HepG2 (cell line): ENCODE data around the gene NAV2. TPM values are rescaled to one million over a fixed set of nuclear protein-coding genes. Genes with fewer than 3 reads are reported as not detected.

Experiments
- ARID4A ChIP-seq: sonication (generic); formaldehyde crosslinking; IDR thresholded peaks from 2 replicates; pipeline ENCODE4 v1.5.0; 2020; ENCODE audit warnings: mild to moderate bottlenecking, missing genetic modification reagents, borderline replicate concordance
- CREM ChIP-seq, 2 experiments: sonication (generic) in 1 of 2; formaldehyde crosslinking in 1 of 2; IDR thresholded peaks; 2 replicates each; pipeline versions ENCODE4 v1.4.0 to v1.6.1; 2016 to 2020; ENCODE audit warnings: antibody characterized with exemption in 1 of 2, mild to moderate bottlenecking in 1 of 2, missing genetic modification reagents in 1 of 2
- HNRNPK ChIP-seq: fragments of 200-400 bp; formaldehyde crosslinking; IDR thresholded peaks from 2 replicates; pipeline ENCODE4 v1.6.1; 2018; ENCODE audit warnings: low read length, low read depth, moderate library complexity, mild to moderate bottlenecking; ENCODE audit not compliant: poor library complexity, severe bottlenecking
- KDM3A ChIP-seq: IDR thresholded peaks from 2 replicates; pipeline ENCODE4 v1.6.1; 2018; ENCODE audit warnings: low read depth, missing compliant biosample characterization
- KIAA2018 ChIP-seq: sonication (generic); formaldehyde crosslinking; IDR thresholded peaks from 2 replicates; pipeline ENCODE4 v1.5.0; 2020; ENCODE audit warnings: mild to moderate bottlenecking, missing genetic modification reagents, borderline replicate concordance
- MAZ ChIP-seq, 2 experiments: sonication (generic) in 1 of 2; formaldehyde crosslinking in 1 of 2; IDR thresholded peaks; 2 replicates each; pipeline versions ENCODE4 v1.5.0 to v1.6.1; 2012 to 2020; ENCODE audit warnings: low read depth in 2 of 2, mild to moderate bottlenecking in 2 of 2, borderline replicate concordance in 1 of 2, improper control_type of control experiment in 1 of 2, low read length in 1 of 2, missing genetic modification reagents in 1 of 2, moderate library complexity in 1 of 2
- MEIS2 ChIP-seq: sonication (generic); formaldehyde crosslinking; IDR thresholded peaks from 2 replicates; pipeline ENCODE4 v1.9.0; 2021; ENCODE audit warnings: mild to moderate bottlenecking, missing genetic modification reagents
- MIER3 ChIP-seq: IDR thresholded peaks from 2 replicates; pipeline ENCODE4 v1.6.1; 2016; ENCODE audit warnings: missing compliant biosample characterization, borderline replicate concordance
- SMYD3 ChIP-seq: sonication (generic); formaldehyde crosslinking; IDR thresholded peaks from 2 replicates; pipeline ENCODE4 v1.8.1; 2023; ENCODE audit warnings: mild to moderate bottlenecking, missing genetic modification reagents
- TBL1XR1 ChIP-seq: fragments of 150-350 bp; IDR thresholded peaks from 2 replicates; pipeline ENCODE4 v1.6.1; 2014; ENCODE audit warnings: borderline replicate concordance, low read length; ENCODE audit not compliant: partially characterized antibody
- THAP11 ChIP-seq: IDR thresholded peaks from 2 replicates; pipeline ENCODE4 v1.6.1; 2016; ENCODE audit warnings: missing biosample characterization, missing genetic modification reagents
- ZIK1 ChIP-seq: sonication (generic); formaldehyde crosslinking; IDR thresholded peaks from 2 replicates; pipeline ENCODE4 v1.5.0; 2020; ENCODE audit warnings: mild to moderate bottlenecking, low read depth, missing genetic modification reagents, borderline replicate concordance
- ZNF136 ChIP-seq: sonication (generic); formaldehyde crosslinking; IDR thresholded peaks from 2 replicates; pipeline ENCODE4 v1.8.1; 2022; ENCODE audit warnings: low read depth, mild to moderate bottlenecking, moderate library complexity, missing genetic modification reagents
- ZNF605 ChIP-seq: sonication (generic); formaldehyde crosslinking; IDR thresholded peaks from 2 replicates; pipeline ENCODE4 v1.8.0; 2022; ENCODE audit warnings: mild to moderate bottlenecking, missing genetic modification reagents
- ZNF703 ChIP-seq: sonication (generic); formaldehyde crosslinking; IDR thresholded peaks from 2 replicates; pipeline ENCODE4 v1.5.1; 2020; ENCODE audit warnings: missing genetic modification reagents, mild to moderate bottlenecking, moderate library complexity, borderline replicate concordance
- polyA plus RNA-seq, 8 experiments: library from polyadenylated mRNA; depleted of rRNA in 3 of 8; stranded (reverse) in 7 of 8; unstranded in 1 of 8; fragments of >200 nt; fragmentation: Illumina TruSeq in 4 of 8; extraction: Trizol in 4 of 8; gene quantifications; 2 replicates each; pipeline versions ENCODE4 v1.2.1 to v1.2.3, GENCODE V29; 2011 to 2016; ENCODE audit warnings: low read depth in 4 of 8, missing spikeins in 1 of 8, mixed read lengths in 1 of 8; ENCODE audit not compliant: insufficient read depth in 1 of 8
- total RNA-seq, 5 experiments: library from RNA; depleted of rRNA; stranded (reverse); fragments of >200 nt; fragmentation: Illumina TruSeq; extraction: Trizol; gene quantifications; 2 replicates each; pipeline ENCODE4 v1.2.3, GENCODE V29; 2016; ENCODE audit warnings: low read depth in 1 of 5

The NAV2 gene
- total and polyA plus RNA-seq, 2 of the 13 experiments (the other 11 are each of a cell fraction or from before 2014, with no cell fraction given), result 9.3 to 34.6 TPM

- TF ChIP-seq MEIS2 (CRISPR knock-in tag), result no peak
- no peak for TF ChIP-seq ZIK1
- TF ChIP-seq MIER3, result no peak; the same call in 1 of the 2 replicates
- TF ChIP-seq SMYD3 (CRISPR knock-in tag), result no peak
- peak; percentile 76 for TF ChIP-seq CREM (IDR thresholded peaks at IDR 0.05)
- TF ChIP-seq CREM (CRISPR knock-in tag; IDR thresholded peaks at IDR 0.05), result no peak
- no peak for TF ChIP-seq HNRNPK
- no peak for TF ChIP-seq ZNF605 (CRISPR knock-in tag)
- no peak for TF ChIP-seq KIAA2018 (CRISPR knock-in tag)
- TF ChIP-seq MAZ (IDR thresholded peaks at IDR 0.05; ENCODE audit: borderline replicate concordance, low read depth, low read length), result no peak
- TF ChIP-seq MAZ (CRISPR knock-in tag; IDR thresholded peaks at IDR 0.05; ENCODE audit: low read depth), result no peak
- peak; percentile 46; the same call in 1 of the 2 replicates for TF ChIP-seq THAP11 (CRISPR knock-in tag)
- no peak for TF ChIP-seq ZNF136 (CRISPR knock-in tag)
- no peak for TF ChIP-seq TBL1XR1
- no peak for TF ChIP-seq KDM3A (CRISPR knock-in tag)
- no peak; the same call in 1 of the 2 replicates for TF ChIP-seq ARID4A (CRISPR knock-in tag)
- no peak for TF ChIP-seq ZNF703
Observed at GRCh38 chr11:19912115-19912957, 199.7 kb downstream of the NAV2 start (continued).
